Upper lobe of right lung (tissue), 1 donor: ENCODE data around the gene TMEM154. TPM values are rescaled to one million over a fixed set of nuclear protein-coding genes. Genes with fewer than 3 reads are reported as not detected.

Experiments used
- ATAC-seq: fragments of 200-7000 bp; cut with Tn5 transposase; one replicate; pipeline ENCODE4 v1.9.1; 2020; ENCODE audit warnings: mild to moderate bottlenecking, moderate library complexity
- DNase-seq: peaks from one replicate; pipeline ENCODE4 v3.0.0-alpha.2; 2020
- H3K27ac ChIP-seq: fragments of 200-600 bp; one replicate; pipeline ENCODE4 v1.8.0; 2022
- H3K27me3 ChIP-seq: fragments of 200-600 bp; one replicate; pipeline ENCODE4 v1.8.0; 2022; ENCODE audit warnings: mild to moderate bottlenecking
- H3K36me3 ChIP-seq: fragments of 200-600 bp; one replicate; pipeline ENCODE4 v1.8.0; 2022
- H3K4me1 ChIP-seq: fragments of 200-600 bp; one replicate; pipeline ENCODE4 v1.8.0; 2022
- H3K4me3 ChIP-seq: fragments of 200-600 bp; one replicate; pipeline ENCODE4 v1.8.0; 2022; ENCODE audit warnings: mild to moderate bottlenecking
- H3K9me3 ChIP-seq: fragments of 200-600 bp; one replicate; pipeline ENCODE4 v1.8.0; 2022
- CTCF ChIP-seq: fragments of 200-600 bp; IDR thresholded peaks from one replicate; pipeline ENCODE4 v1.8.0; 2022; ENCODE audit warnings: antibody characterized with exemption
- intact Hi-C: fragments of 100-400 bp; cut with DNase I; formaldehyde crosslinking; loops from one replicate; pipeline ENCODE4 v1.11.0; 2022
- total RNA-seq: library from RNA; stranded (reverse); fragmentation: NEBNext Ultra II Directional; extraction: Animal tissue kit (Norgen Biotek cat#: 25700); gene quantifications from one replicate; pipeline ENCODE4 v1.2.1, GENCODE V29; 2021
- donor health status: DM: no; HTN: yes; CAD: no; lungs with severe emphysema.

The TMEM154 gene
- total RNA-seq, 1 donor from 2014 or later = 12.7 TPM

GRCh38 chr4:152643153-152644035, 36.4 kb downstream of the TMEM154 start:
- no peak for TF ChIP-seq CTCF
- DNase-seq = no peak
- Histone ChIP-seq H3K4me3 (no peak overlapping the region), H3K27ac (no peak overlapping the region), H3K27me3 (no peaks in the 10 kb centered on the region), H3K4me1 (no peaks in the 10 kb centered on the region), H3K9me3 (no peaks in the 10 kb centered on the region), H3K36me3 (no peaks in the 10 kb centered on the region)
- intact Hi-C loops = loop anchor here (10.0 kb wide), 1 partner anchor 139 kb away; no protein-coding TSS in a partner anchor
- ATAC-seq = peak; percentile 81

GRCh38 chr4:152640058-152640921, 39.5 kb downstream of the TMEM154 start:
- peak; percentile 64 for TF ChIP-seq CTCF
- Histone ChIP-seq H3K9me3 (no peaks in the 10 kb centered on the region), H3K27me3 (no peaks in the 10 kb centered on the region), H3K36me3 (no peaks in the 10 kb centered on the region), H3K4me3 (no peak overlapping the region), H3K27ac (no peak overlapping the region), H3K4me1 (no peaks in the 10 kb centered on the region)
- DNase-seq (no peak), ATAC-seq (no peak)
- intact Hi-C loops = loop anchor here (10.0 kb wide), 1 partner anchor 135 kb away; no protein-coding TSS in a partner anchor

GRCh38 chr4:152635851-152636250, 43.9 kb downstream of the TMEM154 start:
- H3K36me3 ChIP-seq = no peaks in the 10 kb centered on the region
- no peak for TF ChIP-seq CTCF
- DNase-seq = no peak
- H3K27me3 ChIP-seq = no peaks in the 10 kb centered on the region
- no peak overlapping the region for H3K4me3 ChIP-seq
- no peaks in the 10 kb centered on the region for H3K9me3 ChIP-seq
- no peaks in the 10 kb centered on the region for H3K4me1 ChIP-seq
- ATAC-seq = peak; percentile 57
- intact Hi-C loops = no loop called here
- H3K27ac ChIP-seq = no peak overlapping the region

GRCh38 chr4:152634110-152634760, 45.6 kb downstream of the TMEM154 start:
- Histone ChIP-seq H3K36me3 (no peaks in the 10 kb centered on the region), H3K9me3 (no peaks in the 10 kb centered on the region), H3K4me1 (no peaks in the 10 kb centered on the region), H3K4me3 (no peak overlapping the region), H3K27me3 (no peaks in the 10 kb centered on the region), H3K27ac (no peak overlapping the region)
- ATAC-seq (no peak), DNase-seq (no peak)
- intact Hi-C loops = no loop called here
- no peak for TF ChIP-seq CTCF

- no peak for ATAC-seq
- TF ChIP-seq CTCF = no peak
Observed at GRCh38 chr4:152633118-152633517, 46.7 kb downstream of the TMEM154 start.

More at GRCh38 chr4:152633118-152633517, 46.7 kb downstream of the TMEM154 start:
- Histone ChIP-seq H3K4me1 (no peaks in the 10 kb centered on the region), H3K27me3 (no peaks in the 10 kb centered on the region), H3K9me3 (no peaks in the 10 kb centered on the region), H3K36me3 (no peaks in the 10 kb centered on the region), H3K4me3 (no peak overlapping the region), H3K27ac (no peak overlapping the region)
- no peak for DNase-seq
- intact Hi-C loops = no loop called here
